OCI-LY3 (cell line): Measurements from ENCODE around the gene PIAS3.

Source experiments
- CTCF ChIP-seq: fragments of 200-600, 300-600 bp; sonication (generic); IDR thresholded peaks from 2 replicates; pipeline ENCODE4 v1.5.1; 2014; ENCODE audit warnings: antibody characterized with exemption, low read length, low read depth
- EZH2phosphoT487 ChIP-seq: fragments of 200-600 bp; shearing (Covaris generic); IDR thresholded peaks from 2 replicates; pipeline ENCODE4 v1.6.1; 2018; ENCODE audit warnings: antibody characterized with exemption, mixed run types, low read depth

GRCh38 chr1:145837656-145838055 is 21.2 kb downstream of the PIAS3 start:
- TF ChIP-seq CTCF (no peak), EZH2phosphoT487 (no peak)
